ENCODE results near the gene ANKRD33B. TPM values are rescaled to one million over a fixed set of nuclear protein-coding genes. Genes with fewer than 3 reads are reported as not detected.
A peak's percentile ranks its signal among the peaks of the same experiment; 100 is the strongest.

The ANKRD33B gene
- total RNA-seq, 2 donors from 2014 or later = 4.1 to 7.4 TPM

DNA sequence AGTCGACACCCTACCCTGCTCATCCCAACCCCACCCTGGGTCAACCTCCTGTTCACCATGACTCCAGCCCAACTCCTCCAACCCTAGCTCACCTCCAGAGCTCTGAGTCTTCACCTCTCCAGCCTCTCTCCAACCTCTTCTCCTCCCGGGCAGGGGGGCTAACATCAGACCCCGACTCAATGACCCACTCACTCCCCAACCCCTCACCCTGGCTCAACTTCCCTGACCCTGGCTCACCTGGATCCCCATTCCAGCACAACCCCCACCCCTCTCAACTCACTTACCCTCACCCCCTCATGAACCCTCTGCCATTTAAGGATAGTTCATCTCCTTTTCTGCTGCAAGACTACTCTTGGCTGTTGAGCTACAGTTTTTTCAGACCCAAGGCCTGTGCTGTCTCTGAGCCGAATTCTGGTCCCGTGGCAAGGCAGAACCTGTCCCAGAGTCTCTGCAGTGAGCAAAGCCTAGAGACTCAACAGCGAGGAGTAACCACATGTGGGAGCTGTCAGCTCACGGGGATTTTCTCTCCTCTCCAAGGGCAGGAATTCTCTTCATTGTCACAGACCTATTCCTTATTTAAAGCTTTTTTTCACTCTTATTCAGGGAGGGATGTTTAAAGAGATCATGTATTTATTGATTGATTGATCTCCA is 29.8 kb downstream of the ANKRD33B start:
- H3K4me3 ChIP-seq = no peak overlapping the region
- H3K27me3 ChIP-seq (replicated peaks; ENCODE audit: insufficient read depth) = no peaks in the 10 kb centered on the region
- no peaks in the 10 kb centered on the region for H3K9me3 ChIP-seq
- no peak for DNase-seq (ENCODE audit: low spot score)
- no peaks in the 10 kb centered on the region for H3K36me3 ChIP-seq
- 81% methylated on average over 7 of the region's 7 CpGs for WGBS
- intact Hi-C loops (cut with DNase I) = no loop called here
- H3K4me1 ChIP-seq (replicated peaks) = no peaks in the 10 kb centered on the region
- no peak for TF ChIP-seq POLR2AphosphoS5 (IDR thresholded peaks at IDR 0.05)
- TF ChIP-seq POLR2A (IDR thresholded peaks at IDR 0.05) = no peak
- TF ChIP-seq, protein P1, sequence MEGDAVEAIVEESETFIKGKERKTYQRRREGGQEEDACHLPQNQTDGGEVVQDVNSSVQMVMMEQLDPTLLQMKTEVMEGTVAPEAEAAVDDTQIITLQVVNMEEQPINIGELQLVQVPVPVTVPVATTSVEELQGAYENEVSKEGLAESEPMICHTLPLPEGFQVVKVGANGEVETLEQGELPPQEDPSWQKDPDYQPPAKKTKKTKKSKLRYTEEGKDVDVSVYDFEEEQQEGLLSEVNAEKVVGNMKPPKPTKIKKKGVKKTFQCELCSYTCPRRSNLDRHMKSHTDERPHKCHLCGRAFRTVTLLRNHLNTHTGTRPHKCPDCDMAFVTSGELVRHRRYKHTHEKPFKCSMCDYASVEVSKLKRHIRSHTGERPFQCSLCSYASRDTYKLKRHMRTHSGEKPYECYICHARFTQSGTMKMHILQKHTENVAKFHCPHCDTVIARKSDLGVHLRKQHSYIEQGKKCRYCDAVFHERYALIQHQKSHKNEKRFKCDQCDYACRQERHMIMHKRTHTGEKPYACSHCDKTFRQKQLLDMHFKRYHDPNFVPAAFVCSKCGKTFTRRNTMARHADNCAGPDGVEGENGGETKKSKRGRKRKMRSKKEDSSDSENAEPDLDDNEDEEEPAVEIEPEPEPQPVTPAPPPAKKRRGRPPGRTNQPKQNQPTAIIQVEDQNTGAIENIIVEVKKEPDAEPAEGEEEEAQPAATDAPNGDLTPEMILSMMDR (IDR thresholded peaks at IDR 0.05) = no peak
- no peak overlapping the region for H3K27ac ChIP-seq

DNA sequence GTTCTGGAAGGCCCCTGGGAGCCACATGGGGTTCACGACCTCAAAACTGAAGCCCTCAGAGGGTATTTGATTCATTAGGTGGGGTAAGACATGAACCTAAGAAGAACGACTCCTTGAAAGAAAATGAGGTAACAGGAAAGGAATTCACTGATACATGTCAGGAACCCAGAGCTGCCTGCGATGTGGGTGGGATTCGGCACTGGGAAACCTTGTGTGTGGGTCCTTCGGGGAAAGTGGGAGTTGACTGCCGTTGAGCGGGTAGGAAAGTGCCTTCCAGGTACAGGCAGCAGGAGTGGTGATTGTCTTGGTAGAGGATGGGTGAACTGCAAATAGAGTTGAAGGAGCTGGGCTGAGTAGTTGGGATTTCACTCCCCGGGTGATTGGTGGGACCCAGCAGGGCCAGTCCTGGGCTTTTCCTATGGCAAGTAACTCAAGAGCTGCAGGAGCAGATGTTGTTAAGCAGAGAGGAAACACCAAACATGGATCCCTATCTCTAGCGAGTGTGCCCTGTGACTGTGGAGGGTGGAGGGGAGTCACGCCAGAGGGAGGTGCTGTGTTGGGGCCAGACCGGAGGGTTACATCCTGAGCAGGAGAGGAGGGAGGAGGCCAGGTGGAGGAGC is 30.8 kb downstream of the ANKRD33B start:
- Histone ChIP-seq H3K36me3 (no peaks in the 10 kb centered on the region), H3K9me3 (no peaks in the 10 kb centered on the region), H3K4me1 (replicated peaks) (no peaks in the 10 kb centered on the region), H3K27me3 (replicated peaks; ENCODE audit: insufficient read depth) (no peaks in the 10 kb centered on the region), H3K27ac (peak overlapping the region in 1 of 2 donors; percentile 70), H3K4me3 (no peak overlapping the region)
- 89% methylated on average over 11 of the region's 11 CpGs for WGBS
- TF ChIP-seq POLR2AphosphoS5 (IDR thresholded peaks at IDR 0.05) = no peak
- TF ChIP-seq, protein P1 (IDR thresholded peaks at IDR 0.05) = no peak
- intact Hi-C loops (cut with DNase I) = no loop called here
- DNase-seq (ENCODE audit: low spot score) = no peak

DNA sequence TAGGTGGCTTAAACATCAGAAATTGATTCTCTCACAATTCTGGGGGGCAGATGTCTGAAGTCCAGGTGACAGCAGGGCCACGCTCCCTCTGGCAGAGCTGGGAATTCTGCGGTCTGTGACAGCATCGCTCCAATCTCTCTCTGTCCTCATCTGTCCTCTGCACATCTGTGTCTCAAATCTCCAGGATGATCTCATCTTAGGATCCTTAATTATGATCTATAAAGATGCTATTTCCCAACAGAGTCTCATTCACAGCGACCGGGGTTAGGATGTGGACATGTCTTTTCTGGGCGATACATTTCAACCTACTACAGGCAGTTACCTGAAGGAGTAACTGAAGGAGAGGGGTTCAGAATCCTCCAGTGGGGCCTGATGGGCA is 31.4 kb downstream of the ANKRD33B start:
- H3K27ac ChIP-seq = peak overlapping the region; percentile 69 to 70
- intact Hi-C loops (cut with DNase I) = no loop called here
- TF ChIP-seq POLR2AphosphoS5 (IDR thresholded peaks at IDR 0.05) (no peak), POLR2A (IDR thresholded peaks at IDR 0.05) (no peak)
- TF ChIP-seq, protein P1 (IDR thresholded peaks at IDR 0.05) = no peak
- H3K36me3 ChIP-seq = no peaks in the 10 kb centered on the region
- WGBS = 88% methylated on average over 6 of the region's 6 CpGs
- H3K9me3 ChIP-seq = no peaks in the 10 kb centered on the region
- no peaks in the 10 kb centered on the region for H3K27me3 ChIP-seq (replicated peaks; ENCODE audit: insufficient read depth)
- no peak overlapping the region for H3K4me3 ChIP-seq
- no peak for DNase-seq (ENCODE audit: low spot score)
- no peaks in the 10 kb centered on the region for H3K4me1 ChIP-seq (replicated peaks)

DNA sequence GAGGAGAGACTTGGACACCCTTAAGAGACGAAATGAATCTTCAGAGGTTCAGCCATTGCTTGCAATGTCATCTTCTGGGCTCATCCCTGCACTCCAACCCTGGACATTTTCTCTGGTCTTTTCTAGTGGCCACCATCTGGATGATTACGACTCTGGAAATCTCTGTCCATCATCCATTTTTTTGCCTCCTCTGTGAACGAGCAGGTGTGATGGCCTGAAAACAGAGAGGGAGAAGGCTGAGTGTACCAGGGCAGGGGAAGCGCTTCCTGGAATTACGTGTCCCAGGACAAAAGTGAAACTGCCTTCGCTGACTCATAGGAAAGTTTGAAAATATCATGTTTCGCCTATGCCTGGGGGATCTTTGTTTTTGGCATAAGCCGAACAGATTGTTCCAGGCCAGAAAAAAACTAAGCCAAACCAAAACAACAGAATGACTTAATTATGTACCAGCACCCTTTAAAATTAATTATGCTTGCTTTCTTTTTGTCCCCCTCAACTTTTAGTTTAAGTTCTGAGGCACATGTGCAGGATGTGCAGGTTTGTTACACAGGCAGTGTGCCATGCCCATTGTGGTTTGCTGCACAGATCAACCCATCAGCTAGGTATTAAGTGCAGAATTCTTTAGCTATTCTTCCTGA is 31.9 kb downstream of the ANKRD33B start:
- Histone ChIP-seq H3K27me3 (replicated peaks; ENCODE audit: insufficient read depth) (no peaks in the 10 kb centered on the region), H3K4me3 (peak overlapping the region in 1 of 2 donors; percentile 7), H3K9me3 (no peaks in the 10 kb centered on the region), H3K27ac (peak overlapping the region; percentile 69 to 70), H3K4me1 (replicated peaks) (no peaks in the 10 kb centered on the region), H3K36me3 (no peaks in the 10 kb centered on the region)
- intact Hi-C loops (cut with DNase I) = no loop called here
- peak; percentile 68 for DNase-seq (ENCODE audit: low spot score)
- WGBS = 12% methylated on average over 8 of the region's 8 CpGs
- TF ChIP-seq POLR2AphosphoS5 (IDR thresholded peaks at IDR 0.05) (peak; percentile 87), POLR2A (IDR thresholded peaks at IDR 0.05) (no peak)

DNA sequence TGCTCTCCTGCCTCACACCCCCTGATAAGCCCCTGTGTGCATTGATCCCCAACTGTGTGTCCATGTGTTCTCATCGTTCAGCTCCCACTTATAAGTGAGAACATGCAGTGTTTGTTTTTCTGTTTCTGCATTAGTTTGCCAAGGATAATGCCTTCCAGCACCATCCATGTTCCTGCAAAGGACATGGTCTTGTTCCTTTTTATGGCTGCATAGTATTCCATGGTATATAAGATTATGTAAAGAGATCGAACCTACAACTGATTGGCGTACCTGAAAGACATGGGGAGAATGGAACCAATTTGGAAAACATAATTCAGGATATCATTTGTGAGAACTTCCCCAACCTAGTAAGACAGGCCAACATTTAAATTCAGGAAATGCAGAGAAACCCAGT is 32.4 kb downstream of the ANKRD33B start:
- peak overlapping the region; percentile 69 to 70 for H3K27ac ChIP-seq
- TF ChIP-seq POLR2A (IDR thresholded peaks at IDR 0.05) = no peak
- no peak for TF ChIP-seq POLR2AphosphoS5 (IDR thresholded peaks at IDR 0.05)
- TF ChIP-seq, protein P1 (IDR thresholded peaks at IDR 0.05) = no peak
- 76% methylated on average over 3 of the region's 3 CpGs for WGBS

More for the DNA sequence above, 32.4 kb downstream of the ANKRD33B start:
- H3K4me1 ChIP-seq (replicated peaks) = no peaks in the 10 kb centered on the region
- DNase-seq (ENCODE audit: low spot score) = no peak
- no peaks in the 10 kb centered on the region for H3K36me3 ChIP-seq
- H3K4me3 ChIP-seq = no peak overlapping the region
- no peaks in the 10 kb centered on the region for H3K27me3 ChIP-seq (replicated peaks; ENCODE audit: insufficient read depth)
- H3K9me3 ChIP-seq = no peaks in the 10 kb centered on the region
- intact Hi-C loops (cut with DNase I) = no loop called here
